ENCODE data around the gene CPOX. TPM values are rescaled to one million over a fixed set of nuclear protein-coding genes. Genes with fewer than 3 reads are reported as not detected.

CPOX gene
- total and polyA plus RNA-seq, 2 of the 8 experiments (the other 6 are each of a cell fraction or from before 2014, with no cell fraction given) = 17.4 to 27.0 TPM

DNA sequence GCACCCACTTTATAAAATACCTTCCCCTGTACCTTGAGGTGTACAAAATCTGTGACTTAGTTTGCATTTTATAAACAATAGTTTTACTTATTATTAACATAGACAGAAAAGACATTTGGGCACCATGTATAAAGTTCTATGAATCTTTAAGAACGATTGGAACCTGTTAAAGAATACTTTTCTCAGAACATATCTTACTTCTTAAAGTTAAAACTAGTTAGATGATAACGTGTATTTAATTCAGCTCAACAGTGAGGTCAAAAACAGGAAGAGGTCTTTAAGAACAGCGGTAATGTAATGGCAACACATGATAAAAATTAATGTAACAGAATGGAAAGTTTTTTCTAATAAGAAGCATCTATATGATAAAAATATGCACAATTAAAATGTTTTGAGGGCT lies 25.0 kb downstream of the CPOX start:
- DNase-seq (ENCODE audit: low read depth in 1 of 2, low spot score in 2 of 2) (no peak), FAIRE-seq (no peak)
- Histone ChIP-seq H4K8ac (ENCODE audit: extremely low read depth, insufficient read depth, low read length) (no peak overlapping the region), H3K9me3 (ENCODE audit: insufficient read depth in 2 of 2, low read depth in 1 of 2, low read length in 1 of 2) (no peaks in the 10 kb centered on the region), H3K27me3 (replicated peaks in 1 of 4; ENCODE audit: control insufficient read depth in 3 of 4, extremely low read depth in 1 of 4, insufficient read depth in 3 of 4, low read length in 3 of 4) (no peaks in the 10 kb centered on the region), H2AFZ (ENCODE audit: low read length) (no peak overlapping the region), H3K4ac (replicated peaks; ENCODE audit: insufficient read length, low read depth, low read length) (no peak overlapping the region), H3K79me2 (ENCODE audit: control insufficient read depth in 1 of 2, insufficient read depth in 2 of 2, low read length in 2 of 2) (no peaks in the 10 kb centered on the region), H2BK15ac (ENCODE audit: low read length) (no peak overlapping the region), H4K5ac (ENCODE audit: insufficient read length, low read depth, low read length) (no peak overlapping the region), H3K23ac (ENCODE audit: insufficient read length) (no peak overlapping the region), H3K4me3 (ENCODE audit: extremely low read depth in 1 of 4, insufficient read depth in 2 of 4, low read depth in 3 of 4, low read length in 4 of 4) (no peak overlapping the region), H3K4me2 (ENCODE audit: insufficient read depth in 1 of 2, low read depth in 2 of 2, low read length in 2 of 2) (no peak overlapping the region), H4K20me1 (replicated peaks in 1 of 2; ENCODE audit: control insufficient read depth in 1 of 2, insufficient read depth in 2 of 2, low read length in 2 of 2) (no peaks in the 10 kb centered on the region), H3K4me1 (replicated peaks in 1 of 4; ENCODE audit: control insufficient read depth in 3 of 4, insufficient read depth in 4 of 4, low read length in 3 of 4) (no peaks in the 10 kb centered on the region), H4K91ac (replicated peaks; ENCODE audit: insufficient read length, low read length) (no peak overlapping the region), H3K56ac (replicated peaks; ENCODE audit: insufficient read length, low read depth, low read length) (no peak overlapping the region), H3K18ac (ENCODE audit: extremely low read depth, low read length) (no peak overlapping the region), H2AK5ac (ENCODE audit: low read depth, low read length) (no peak overlapping the region), H2BK120ac (replicated peaks; ENCODE audit: low read depth, low read length) (no peak overlapping the region), H2BK5ac (ENCODE audit: low read depth, low read length) (no peak overlapping the region), H3K9ac (replicated peaks in 1 of 4; ENCODE audit: extremely low read depth in 1 of 4, low read depth in 3 of 4, low read length in 3 of 4) (no peak overlapping the region), H3K14ac (ENCODE audit: insufficient read length) (no peak overlapping the region), H3K23me2 (ENCODE audit: low read depth, low read length) (no peaks in the 10 kb centered on the region), H3K36me3 (ENCODE audit: control insufficient read depth in 2 of 4, insufficient read depth in 4 of 4, low read length in 3 of 4) (no peaks in the 10 kb centered on the region), H3K79me1 (ENCODE audit: low read depth, low read length) (no peaks in the 10 kb centered on the region), H3K27ac (ENCODE audit: low read depth, low read length) (no peak overlapping the region), H2BK12ac (ENCODE audit: low read depth, low read length) (no peak overlapping the region), H2BK20ac (ENCODE audit: low read length) (no peak overlapping the region)
- CTCF ChIA-PET (ENCODE audit: partially characterized antibody) = no interaction called here
- 94% methylated on average over 3 of the region's 3 CpGs; no CpG with 5 or more reads in 1 of the 2 experiments for WGBS, 2 experiments (ENCODE audit: extremely low coverage in 1 of 2, insufficient coverage in 1 of 2, insufficient read length in 1 of 2, insufficient replicate concordance in 2 of 2, low coverage in 1 of 2, low lambda C conversion rate in 2 of 2, missing lambda C conversion rate in 1 of 2)
- POLR2A ChIA-PET (ENCODE audit: partially characterized antibody) = no interaction called here
- TF ChIP-seq CBX8 (IDR thresholded peaks at IDR 0.05; ENCODE audit: borderline replicate concordance, low read depth, low read length) = no peak
- TF ChIP-seq CTBP2 (IDR thresholded peaks at IDR 0.05; ENCODE audit: borderline replicate concordance, insufficient read depth, insufficient read length, low read length) = no peak
- no peak for TF ChIP-seq CHD2 (IDR thresholded peaks at IDR 0.05; ENCODE audit: low read length)
- TF ChIP-seq, protein P1, sequence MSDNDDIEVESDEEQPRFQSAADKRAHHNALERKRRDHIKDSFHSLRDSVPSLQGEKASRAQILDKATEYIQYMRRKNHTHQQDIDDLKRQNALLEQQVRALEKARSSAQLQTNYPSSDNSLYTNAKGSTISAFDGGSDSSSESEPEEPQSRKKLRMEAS (IDR thresholded peaks at IDR 0.05) = no peak
- TF ChIP-seq JUND (IDR thresholded peaks at IDR 0.05; ENCODE audit: low read length) = no peak
- no peak for TF ChIP-seq BRCA1 (IDR thresholded peaks at IDR 0.05; ENCODE audit: low read depth, low read length)
- TF ChIP-seq E2F6 (IDR thresholded peaks at IDR 0.05) = no peak
- TF ChIP-seq SIRT6 (IDR thresholded peaks at IDR 0.05; ENCODE audit: low read length) = no peak
- TF ChIP-seq PHF8 (conservative IDR thresholded peaks at IDR 0.05; ENCODE audit: low read depth, low read length) = no peak
- no peak for TF ChIP-seq TBP (IDR thresholded peaks at IDR 0.05; ENCODE audit: low read depth, low read length)
- TF ChIP-seq RFX5 (IDR thresholded peaks at IDR 0.05; ENCODE audit: borderline replicate concordance, low read depth, low read length) = no peak
- no peak for TF ChIP-seq CHD1 (IDR thresholded peaks at IDR 0.05; ENCODE audit: low read depth, low read length)
- no peak for TF ChIP-seq MAFK (IDR thresholded peaks at IDR 0.05; ENCODE audit: low read depth, low read length)
- no peak for TF ChIP-seq RXRA (IDR thresholded peaks at IDR 0.05; ENCODE audit: insufficient read depth, low read depth, low read length)
- no peak for TF ChIP-seq GTF2F1 (IDR thresholded peaks at IDR 0.05; ENCODE audit: borderline replicate concordance, low read depth, low read length)
